H1 (cell line): ENCODE measurements around the gene SMIM38. TPM values are rescaled to one million over a fixed set of nuclear protein-coding genes. Genes with fewer than 3 reads are reported as not detected.

Experiments used
- CTCF ChIA-PET: fragments of 300-600 bp; sonication (Branson Sonifier 250); formaldehyde crosslinking; loops from one replicate; lab custom pipeline; 2021; ENCODE audit not compliant: partially characterized antibody; lab: Charles Lee
- POLR2A ChIA-PET: fragments of 300-600 bp; sonication (Branson Sonifier 250); formaldehyde crosslinking; loops from one replicate; lab custom pipeline; 2021; ENCODE audit warnings: inconsistent platforms; ENCODE audit not compliant: partially characterized antibody; lab: Charles Lee
- DNase-seq, 2 experiments: peaks; one replicate each; pipeline versions ENCODE4 v3.0.0 to v3.0.0-alpha.2; 2010 to 2022; ENCODE audit warnings: low spot score in 2 of 2, low read depth in 1 of 2, mixed read lengths in 1 of 2
- FAIRE-seq: peaks from 2 replicates; lab custom pipeline; 2011; peaks lifted over from hg19 to GRCh38; lab: Jason Lieb, UNC
- H2AFZ ChIP-seq: 2 replicates; pipeline ENCODE4 v1.8.1; 2012; ENCODE audit warnings: low read length, inconsistent platforms
- H2AK5ac ChIP-seq: 2 replicates; pipeline ENCODE4 v1.6.1; 2013; ENCODE audit warnings: low read depth, low read length
- H2BK120ac ChIP-seq: replicated peaks from 2 replicates; pipeline ENCODE3; 2013; ENCODE audit warnings: low read depth, low read length, inconsistent platforms
- H2BK12ac ChIP-seq: 2 replicates; pipeline ENCODE4 v1.6.1; 2013; ENCODE audit warnings: low read depth, low read length
- H2BK15ac ChIP-seq: 2 replicates; pipeline ENCODE4 v1.6.1; 2013; ENCODE audit warnings: low read length
- H2BK20ac ChIP-seq: 2 replicates; pipeline ENCODE4 v1.6.1; 2013; ENCODE audit warnings: low read length
- H2BK5ac ChIP-seq: 2 replicates; pipeline ENCODE4 v1.6.1; 2013; ENCODE audit warnings: low read depth, low read length
- H3K14ac ChIP-seq: 2 replicates; pipeline ENCODE4 v1.6.1; 2013; ENCODE audit warnings: inconsistent platforms; ENCODE audit not compliant: insufficient read length
- H3K18ac ChIP-seq: 2 replicates; pipeline ENCODE4 v1.6.1; 2013; ENCODE audit warnings: low read length; ENCODE audit errors: extremely low read depth
- H3K23ac ChIP-seq: 2 replicates; pipeline ENCODE4 v1.6.1; 2013; ENCODE audit warnings: inconsistent platforms; ENCODE audit not compliant: insufficient read length
- H3K23me2 ChIP-seq: 2 replicates; pipeline ENCODE4 v1.6.1; 2013; ENCODE audit warnings: low read depth, low read length
- H3K27ac ChIP-seq: 2 replicates; pipeline ENCODE4 v1.6.1; 2011; ENCODE audit warnings: low read depth, low read length, inconsistent platforms
- H3K27me3 ChIP-seq, 4 experiments: replicated peaks in 1 of 4; 1 replicate in 1 of 4; 2 replicates in 3 of 4; pipeline versions ENCODE4 v1.6.1 to v1.8.1; 2011 to 2013; ENCODE audit warnings: low read length in 3 of 4, mild to moderate bottlenecking in 3 of 4, inconsistent platforms in 2 of 4, mixed read lengths in 2 of 4, moderate library complexity in 1 of 4; ENCODE audit not compliant: control insufficient read depth in 3 of 4, insufficient read depth in 3 of 4; ENCODE audit errors: extremely low read depth in 1 of 4
- H3K36me3 ChIP-seq, 4 experiments: 2 replicates each; pipeline versions ENCODE4 v1.6.1 to v1.8.1; 2011 to 2013; ENCODE audit warnings: mild to moderate bottlenecking in 4 of 4, low read length in 3 of 4, moderate library complexity in 2 of 4, control low read depth in 1 of 4, inconsistent platforms in 1 of 4; ENCODE audit not compliant: insufficient read depth in 4 of 4, control insufficient read depth in 2 of 4
- H3K4ac ChIP-seq: replicated peaks from 2 replicates; pipeline ENCODE3; 2013; ENCODE audit warnings: low read length, low read depth, mixed read lengths, inconsistent platforms; ENCODE audit not compliant: insufficient read length
- H3K4me1 ChIP-seq, 4 experiments: replicated peaks in 1 of 4; 1 replicate in 1 of 4; 2 replicates in 3 of 4; pipeline versions ENCODE4 v1.6.1 to v1.8.1; 2011 to 2013; ENCODE audit warnings: low read length in 3 of 4, inconsistent platforms in 2 of 4, mixed read lengths in 1 of 4; ENCODE audit not compliant: insufficient read depth in 4 of 4, control insufficient read depth in 3 of 4
- H3K4me2 ChIP-seq, 2 experiments: 2 replicates each; pipeline versions ENCODE4 v1.6.1 to v1.8.1; 2011 to 2013; ENCODE audit warnings: low read depth in 2 of 2, low read length in 2 of 2, control low read depth in 1 of 2, inconsistent platforms in 1 of 2, mild to moderate bottlenecking in 1 of 2; ENCODE audit not compliant: insufficient read depth in 1 of 2
- H3K4me3 ChIP-seq, 4 experiments: fragments of 200-600, 300-600 bp in 1 of 4; sonication (generic), shearing (Covaris generic), sonication (Bioruptor Twin) in 1 of 4; 2 replicates each; pipeline versions ENCODE4 v1.5.1 to v1.8.1; 2011 to 2016; ENCODE audit warnings: low read length in 4 of 4, low read depth in 3 of 4, control low read depth in 2 of 4, inconsistent platforms in 2 of 4, mild to moderate bottlenecking in 2 of 4, mixed read lengths in 1 of 4, moderate library complexity in 1 of 4; ENCODE audit not compliant: insufficient read depth in 2 of 4; ENCODE audit errors: extremely low read depth in 1 of 4
- H3K56ac ChIP-seq: replicated peaks from 2 replicates; pipeline ENCODE3; 2013; ENCODE audit warnings: low read depth, mild to moderate bottlenecking, mixed read lengths, low read length, inconsistent platforms; ENCODE audit not compliant: insufficient read length
- H3K79me1 ChIP-seq: 2 replicates; pipeline ENCODE4 v1.6.1; 2013; ENCODE audit warnings: low read depth, low read length, control low read depth
- H3K79me2 ChIP-seq, 2 experiments: 2 replicates each; pipeline versions ENCODE4 v1.6.1 to v1.8.1; 2012 to 2013; ENCODE audit warnings: low read length in 2 of 2, mild to moderate bottlenecking in 2 of 2, inconsistent platforms in 1 of 2; ENCODE audit not compliant: insufficient read depth in 2 of 2, control insufficient read depth in 1 of 2
- H3K9ac ChIP-seq, 4 experiments: replicated peaks in 1 of 4; 1 replicate in 1 of 4; 2 replicates in 3 of 4; pipeline versions ENCODE4 v1.6.1 to v1.8.1; 2011 to 2013; ENCODE audit warnings: low read depth in 3 of 4, low read length in 3 of 4, control low read depth in 2 of 4, mild to moderate bottlenecking in 2 of 4, moderate library complexity in 2 of 4, inconsistent platforms in 1 of 4; ENCODE audit errors: extremely low read depth in 1 of 4
- H3K9me3 ChIP-seq, 2 experiments: 2 replicates each; pipeline versions ENCODE4 v1.6.1 to v1.8.1; 2012 to 2013; ENCODE audit warnings: mild to moderate bottlenecking in 2 of 2, moderate library complexity in 2 of 2, control low read depth in 1 of 2, inconsistent platforms in 1 of 2, low read depth in 1 of 2, low read length in 1 of 2, mixed read lengths in 1 of 2; ENCODE audit not compliant: insufficient read depth in 2 of 2
- H4K20me1 ChIP-seq, 2 experiments: replicated peaks in 1 of 2; 2 replicates each; pipeline versions ENCODE3 to v1.8.1; 2011 to 2013; ENCODE audit warnings: inconsistent platforms in 2 of 2, low read length in 2 of 2, mild to moderate bottlenecking in 1 of 2; ENCODE audit not compliant: insufficient read depth in 2 of 2, control insufficient read depth in 1 of 2
- H4K5ac ChIP-seq: 2 replicates; pipeline ENCODE4 v1.6.1; 2013; ENCODE audit warnings: low read length, low read depth, mixed read lengths, inconsistent platforms; ENCODE audit not compliant: insufficient read length
- H4K8ac ChIP-seq: 2 replicates; pipeline ENCODE4 v1.8.0; 2013; ENCODE audit warnings: mild to moderate bottlenecking, moderate library complexity, low read length, inconsistent platforms; ENCODE audit not compliant: insufficient read depth; ENCODE audit errors: extremely low read depth
- H4K91ac ChIP-seq: replicated peaks from 2 replicates; pipeline ENCODE3; 2013; ENCODE audit warnings: low read length, mixed read lengths, inconsistent platforms; ENCODE audit not compliant: insufficient read length
- CHD1 ChIP-seq: IDR thresholded peaks from 2 replicates; pipeline ENCODE4 v1.6.1; 2012; ENCODE audit warnings: low read depth, low read length, improper control_type of control experiment
- KDM1A ChIP-seq: fragments of 200-600, 300-600 bp; sonication (generic); IDR thresholded peaks from 2 replicates; pipeline ENCODE4 v1.7.1; 2016; ENCODE audit warnings: mild to moderate bottlenecking, low read length, borderline replicate concordance
- SIX5 ChIP-seq: IDR thresholded peaks from 2 replicates; pipeline ENCODE4 v1.6.1; 2011; ENCODE audit warnings: mild to moderate bottlenecking, low read depth, low read length
- SP2 ChIP-seq: IDR thresholded peaks from 2 replicates; pipeline ENCODE4 v1.6.1; 2012; ENCODE audit warnings: mild to moderate bottlenecking, low read length, inconsistent platforms
- WGBS, 2 experiments: shearing (Covaris generic) in 1 of 2; methylation state at CpG; one replicate each; pipeline versions ENCODE4 v1.1.6 to v1.1.7; 2013 to 2015; ENCODE audit warnings: low lambda C conversion rate in 2 of 2, mixed read lengths in 2 of 2, inconsistent platforms in 1 of 2, low coverage in 1 of 2, missing lambda C conversion rate in 1 of 2; ENCODE audit not compliant: insufficient replicate concordance in 2 of 2, insufficient coverage in 1 of 2, insufficient read length in 1 of 2; ENCODE audit errors: extremely low coverage in 1 of 2, missing lambda C conversion rate in 1 of 2; 5-methylcytosine and 5-hydroxymethylcytosine counted together
- polyA plus RNA-seq, 7 experiments: library from polyadenylated mRNA; depleted of rRNA in 3 of 7; stranded (reverse) in 5 of 7; unstranded in 2 of 7; fragments of >200 nt in 5 of 7; fragments of 200-250 nt in 2 of 7; gene quantifications; 1 replicate in 5 of 7; 2 replicates in 1 of 7; 4 replicates in 1 of 7; pipeline versions ENCODE4 v1.2.1 to v1.2.3, GENCODE V29; 2011 to 2013; ENCODE audit warnings: missing spikeins in 2 of 7, mixed read lengths in 2 of 7
- total RNA-seq: library from RNA; stranded (reverse); fragmentation: NEBNext Ultra II Directional; extraction: Animal tissue kit (Norgen Biotek cat#: 25700); gene quantifications from 2 replicates; pipeline ENCODE4 v1.2.1, GENCODE V29; 2021
- TF ChIP-seq, protein P1 (sequence below): IDR thresholded peaks from 2 replicates; pipeline ENCODE4 v1.6.1; 2011; ENCODE audit warnings: low read length, improper control_type of control experiment

SMIM38 gene
- total and polyA plus RNA-seq, 2 of the 8 experiments (the other 6 are each of a cell fraction or from before 2014, with no cell fraction given) = 0.17 to 0.20 TPM

DNA sequence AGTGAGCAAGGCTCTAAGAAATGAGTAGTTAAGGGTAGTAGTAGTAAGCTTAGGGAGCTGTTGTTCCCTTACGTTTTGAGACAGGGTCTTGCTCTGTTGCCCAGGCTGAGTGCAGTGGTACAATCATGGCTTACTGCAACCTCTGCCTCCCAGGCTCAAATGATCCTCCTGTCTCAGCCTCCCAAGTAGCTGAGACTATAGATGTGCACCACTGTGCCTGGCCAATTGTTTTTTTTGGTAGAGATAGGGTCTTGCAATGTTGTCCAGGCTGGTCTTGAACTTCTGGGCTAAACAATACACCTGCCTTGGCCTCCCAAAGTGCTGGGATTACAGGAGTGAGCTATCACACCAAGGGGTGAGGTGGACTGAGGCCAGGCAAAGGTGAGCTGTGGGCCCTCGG is 10.0 kb downstream of the SMIM38 start:
- Histone ChIP-seq H4K5ac (no peak overlapping the region), H2BK120ac (no peak overlapping the region), H3K4ac (no peak overlapping the region), H3K27ac (no peak overlapping the region), H4K20me1 (no peaks in the 10 kb centered on the region), H3K79me1 (no peaks in the 10 kb centered on the region), H3K23me2 (no peaks in the 10 kb centered on the region), H4K91ac (no peak overlapping the region), H3K9ac (no peak overlapping the region), H4K8ac (no peak overlapping the region), H2BK5ac (no peak overlapping the region), H3K23ac (no peak overlapping the region), H3K36me3 (no peaks in the 10 kb centered on the region), H3K27me3 (no peaks in the 10 kb centered on the region), H2BK20ac (no peak overlapping the region), H3K56ac (no peak overlapping the region), H3K4me3 (no peak overlapping the region), H3K14ac (no peak overlapping the region), H3K79me2 (no peaks in the 10 kb centered on the region), H2AK5ac (0 out of 2 replicates have a peak overlapping the region, but pooled peaks have one; percentile 12), H2BK15ac (no peak overlapping the region; the same call in 1 of the 2 replicates), H2AFZ (no peak overlapping the region), H3K18ac (no peak overlapping the region), H3K4me1 (peaks cover 0 to 7% (median 1%) of the 10 kb centered on the region in 4 experiments; a peak in 3 of 7 replicates), H2BK12ac (peak overlapping the region; percentile 18; the same call in 1 of the 2 replicates), H3K9me3 (peaks cover 0 to 3% of the 10 kb centered on the region in 2 experiments; a peak in 2 of 4 replicates), H3K4me2 (no peak overlapping the region)
- FAIRE-seq (no peak), DNase-seq (no peak)
- TF ChIP-seq SIX5 = no peak
- TF ChIP-seq, protein P1, sequence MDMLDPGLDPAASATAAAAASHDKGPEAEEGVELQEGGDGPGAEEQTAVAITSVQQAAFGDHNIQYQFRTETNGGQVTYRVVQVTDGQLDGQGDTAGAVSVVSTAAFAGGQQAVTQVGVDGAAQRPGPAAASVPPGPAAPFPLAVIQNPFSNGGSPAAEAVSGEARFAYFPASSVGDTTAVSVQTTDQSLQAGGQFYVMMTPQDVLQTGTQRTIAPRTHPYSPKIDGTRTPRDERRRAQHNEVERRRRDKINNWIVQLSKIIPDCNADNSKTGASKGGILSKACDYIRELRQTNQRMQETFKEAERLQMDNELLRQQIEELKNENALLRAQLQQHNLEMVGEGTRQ = no peak
- TF ChIP-seq KDM1A = no peak
- TF ChIP-seq SP2 = no peak
- TF ChIP-seq CHD1 = no peak
- POLR2A ChIA-PET = no interaction called here
- 94% methylated on average over 2 of the region's 2 CpGs; no CpG with 5 or more reads in 1 of the 2 experiments for WGBS, 2 experiments
- CTCF ChIA-PET = interaction anchor here (1.9 kb wide), 1 partner anchor 34 kb away, joined by 6 read pairs; no protein-coding TSS in a partner anchor
